Endothelial cell of umbilical vein (primary cell): ENCODE measurements around the gene AXIN2. TPM values are rescaled to one million over a fixed set of nuclear protein-coding genes. Genes with fewer than 3 reads are reported as not detected.
"Not testable (repeated sequence)": the region's sequence is repeated elsewhere in the genome, so short reads cannot be mapped to it uniquely, and the experiment has no call there.

Experiments
- BruUV-seq: library from RNA; stranded (reverse); fragments of 400-500 nt; replicated peaks from 2 replicates; lab custom pipeline; 2021; lab: Mats Ljungman, UMichigan
- CTCF ChIA-PET: fragments of 300-600, 350-600 bp; sonication (Branson Sonifier 250); formaldehyde crosslinking; loops from one replicate; lab custom pipeline; 2021; ENCODE audit warnings: antibody characterized with exemption, inconsistent platforms; lab: Charles Lee
- POLR2A ChIA-PET: fragments of 300-600, 350-600 bp; sonication (Branson Sonifier 250); formaldehyde crosslinking; loops from one replicate; lab custom pipeline; 2021; ENCODE audit warnings: antibody characterized with exemption, inconsistent platforms; lab: Charles Lee
- DNase-seq: peaks from one replicate; pipeline ENCODE4 v3.0.0-alpha.2; 2011; ENCODE audit warnings: low read depth, low spot score
- FAIRE-seq: peaks from 2 replicates; lab custom pipeline; 2011; peaks lifted over from hg19 to GRCh38; lab: Jason Lieb, UNC
- H2AFZ ChIP-seq: 2 replicates; pipeline ENCODE4 v1.6.0; 2012; ENCODE audit warnings: low read depth, low read length, control low read depth, inconsistent platforms
- H3K27ac ChIP-seq: 2 replicates; pipeline ENCODE4 v1.5.1; 2011; ENCODE audit warnings: low read depth, mild to moderate bottlenecking, control low read depth, low read length, moderate library complexity; ENCODE audit not compliant: insufficient read depth
- H3K27me3 ChIP-seq, 2 experiments: 2 replicates each; pipeline versions ENCODE4 v1.6.0 to v1.6.1; 2011; ENCODE audit warnings: low read length in 2 of 2, mixed read lengths in 1 of 2; ENCODE audit not compliant: control insufficient read depth in 2 of 2, insufficient read depth in 2 of 2
- H3K36me3 ChIP-seq, 2 experiments: 2 replicates in 1 of 2; 3 replicates in 1 of 2; pipeline ENCODE4 v1.5.1; 2011; ENCODE audit warnings: low read length in 2 of 2, mild to moderate bottlenecking in 1 of 2, moderate library complexity in 1 of 2; ENCODE audit not compliant: control insufficient read depth in 2 of 2, insufficient read depth in 2 of 2; ENCODE audit errors: extremely low read depth in 1 of 2
- H3K4me1 ChIP-seq: 3 replicates; pipeline ENCODE4 v1.5.1; 2011; ENCODE audit warnings: mild to moderate bottlenecking, low read length; ENCODE audit not compliant: control insufficient read depth, insufficient read depth; ENCODE audit errors: extremely low read depth
- H3K4me2 ChIP-seq: 2 replicates; pipeline ENCODE4 v1.6.1; 2011; ENCODE audit warnings: low read length, control low read depth, mixed read lengths; ENCODE audit not compliant: insufficient read depth
- H3K4me3 ChIP-seq, 3 experiments: fragments of 200-600 bp in 1 of 3; sonication (generic), shearing (Covaris generic) in 1 of 3; replicated peaks in 1 of 3; 2 replicates each; pipeline ENCODE4 v1.5.1; 2011 to 2016; ENCODE audit warnings: control low read depth in 3 of 3, low read length in 3 of 3, mild to moderate bottlenecking in 2 of 3, inconsistent platforms in 1 of 3, low read depth in 1 of 3, moderate library complexity in 1 of 3; ENCODE audit not compliant: insufficient read depth in 1 of 3
- H3K79me2 ChIP-seq: 2 replicates; pipeline ENCODE4 v1.6.0; 2012; ENCODE audit warnings: low read length, inconsistent platforms; ENCODE audit not compliant: control insufficient read depth, insufficient read depth
- H3K9ac ChIP-seq: replicated peaks from 2 replicates; pipeline ENCODE3; 2011; ENCODE audit warnings: low read length, control low read depth; ENCODE audit not compliant: insufficient read depth; ENCODE audit errors: extremely low read depth
- H3K9me1 ChIP-seq: replicated peaks from 3 replicates; pipeline ENCODE4 v1.6.0; 2011; ENCODE audit warnings: mild to moderate bottlenecking, low read length; ENCODE audit not compliant: control insufficient read depth, insufficient read depth; ENCODE audit errors: extremely low read depth
- H3K9me3 ChIP-seq: replicated peaks from 2 replicates; pipeline ENCODE4 v1.5.1; 2012; ENCODE audit warnings: low read length, inconsistent platforms; ENCODE audit not compliant: control insufficient read depth, insufficient read depth
- H4K20me1 ChIP-seq: replicated peaks from 2 replicates; pipeline ENCODE3; 2011; ENCODE audit warnings: mild to moderate bottlenecking, low read length; ENCODE audit not compliant: control insufficient read depth, insufficient read depth; ENCODE audit errors: extremely low read depth
- EZH2 ChIP-seq: IDR thresholded peaks from 2 replicates; pipeline ENCODE4 v1.6.1; 2012; ENCODE audit warnings: borderline replicate concordance, low read depth, mild to moderate bottlenecking, moderate library complexity, low read length, inconsistent platforms; ENCODE audit not compliant: severe bottlenecking
- GATA2 ChIP-seq: IDR thresholded peaks from 2 replicates; pipeline ENCODE4 v1.7.0; 2011; ENCODE audit warnings: low read depth, mild to moderate bottlenecking, moderate library complexity, mixed read lengths, low read length; ENCODE audit not compliant: insufficient read length, insufficient read depth
- JUN ChIP-seq: IDR thresholded peaks from 2 replicates; pipeline ENCODE4 v1.6.1; 2011; ENCODE audit warnings: borderline replicate concordance, low read depth; ENCODE audit not compliant: insufficient read length, insufficient read depth
- MYC ChIP-seq: IDR thresholded peaks from one replicate; pipeline ENCODE4 v1.6.1; 2011; ENCODE audit warnings: mild to moderate bottlenecking, low read depth, low read length
- POLR2A ChIP-seq: IDR thresholded peaks from 2 replicates; pipeline ENCODE4 v1.6.1; 2012; ENCODE audit warnings: low read depth, mild to moderate bottlenecking, control low read depth, low read length
- POLR2AphosphoS5 ChIP-seq: IDR thresholded peaks from 2 replicates; pipeline ENCODE4 v1.6.1; 2012; ENCODE audit warnings: low read depth, mild to moderate bottlenecking, control low read depth, low read length, moderate library complexity; ENCODE audit not compliant: insufficient read depth
- dilution Hi-C: fragments of 300-500 bp; cut with MboI; formaldehyde crosslinking; loops from one replicate; pipeline ENCODE4 v1.15.0; 2019; ENCODE audit warnings: low sequenced_read_pairs; ENCODE audit not compliant: extremely low pct_ligation_motif_present
- intact Hi-C: fragments of 100-400 bp; cut with micrococcal nuclease; formaldehyde crosslinking; loops from one replicate; pipeline ENCODE4 v1.10.0; 2022
- polyA plus RNA-seq, 4 experiments: library from polyadenylated mRNA; depleted of rRNA in 3 of 4; stranded (reverse) in 3 of 4; unstranded in 1 of 4; fragments of >200 nt; gene quantifications; 2 replicates each; pipeline versions ENCODE4 v1.2.1 to v1.2.3, GENCODE V29; 2011 to 2012; ENCODE audit warnings: missing spikeins in 1 of 4
- total RNA-seq: library from RNA; stranded (reverse); gene quantifications from 2 replicates; pipeline ENCODE4 v1.2.3, GENCODE V29; 2021
- TF ChIP-seq, protein P1 (sequence below), 2 donors: IDR thresholded peaks; 1 replicate in 1 of 2; 2 replicates in 1 of 2; pipeline ENCODE4 v1.5.1; 2011; ENCODE audit warnings: low read length in 2 of 2, mild to moderate bottlenecking in 2 of 2, moderate library complexity in 2 of 2, control low read depth in 1 of 2, inconsistent platforms in 1 of 2, low read depth in 1 of 2; ENCODE audit not compliant: insufficient read depth in 1 of 2; ENCODE audit errors: extremely low read depth in 1 of 2

AXIN2 gene
- total and polyA plus RNA-seq, 2 donors (not counting 3 experiments of a cell fraction or from before 2014, with no cell fraction given) = 1.3 to 3.0 TPM

DNA sequence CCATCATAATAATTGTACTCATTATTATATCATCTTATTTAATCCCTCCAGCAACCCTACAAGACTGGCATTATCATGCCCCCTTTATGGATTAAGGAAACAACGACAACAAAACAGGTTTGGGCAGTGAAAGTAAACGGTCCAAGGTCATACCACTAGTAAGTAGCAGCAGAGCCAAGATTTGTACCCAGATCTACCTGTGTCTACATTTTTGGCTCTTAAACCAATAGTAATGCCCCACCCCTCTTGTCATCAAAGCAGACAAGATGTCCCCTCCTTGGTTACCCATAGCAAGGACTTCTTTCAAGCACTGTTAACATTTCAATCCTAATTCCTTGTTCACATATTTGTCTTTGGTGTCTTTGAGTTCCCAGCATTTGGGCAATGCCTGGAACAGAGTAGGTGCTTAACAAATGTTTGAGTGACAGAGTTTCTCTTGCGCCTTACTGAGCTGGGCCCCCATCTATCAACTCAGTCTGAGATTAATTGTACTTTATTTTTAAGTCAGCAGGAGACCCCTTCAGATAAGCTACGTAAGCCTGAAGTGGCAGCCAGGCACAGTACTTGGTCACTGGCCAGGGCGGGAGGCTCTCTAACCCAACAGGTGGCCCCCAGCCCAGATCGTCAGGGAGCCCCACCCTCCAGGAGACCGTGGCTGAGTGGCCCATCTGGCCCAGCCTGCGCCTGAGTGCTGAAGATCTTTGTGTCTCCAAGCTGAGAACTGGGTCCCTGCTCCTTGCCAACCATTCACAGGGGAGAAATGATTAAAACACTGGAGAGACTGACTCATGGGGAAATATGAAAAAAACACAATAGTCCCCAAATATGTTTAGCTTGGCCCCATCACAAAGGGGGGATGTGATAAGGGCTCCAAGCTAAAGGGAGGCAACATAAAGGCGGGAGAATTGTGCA lies 75.8 kb downstream of the AXIN2 start:
- dilution Hi-C loops = no loop called here
- POLR2A ChIA-PET = no interaction called here
- no peak overlapping the region for H3K27ac ChIP-seq
- BruUV-seq = no TSS peak
- no peaks in the 10 kb centered on the region for H3K9me3 ChIP-seq
- H3K79me2 ChIP-seq = no peaks in the 10 kb centered on the region
- peak; percentile 64 for DNase-seq
- no peak overlapping the region for H2AFZ ChIP-seq
- no peaks in the 10 kb centered on the region for H3K36me3 ChIP-seq
- no peak for TF ChIP-seq GATA2
- no peak for TF ChIP-seq JUN
- TF ChIP-seq POLR2A = no peak
- no peak for TF ChIP-seq EZH2
- TF ChIP-seq POLR2AphosphoS5 = no peak
- no peak for TF ChIP-seq MYC
- TF ChIP-seq, protein P1, sequence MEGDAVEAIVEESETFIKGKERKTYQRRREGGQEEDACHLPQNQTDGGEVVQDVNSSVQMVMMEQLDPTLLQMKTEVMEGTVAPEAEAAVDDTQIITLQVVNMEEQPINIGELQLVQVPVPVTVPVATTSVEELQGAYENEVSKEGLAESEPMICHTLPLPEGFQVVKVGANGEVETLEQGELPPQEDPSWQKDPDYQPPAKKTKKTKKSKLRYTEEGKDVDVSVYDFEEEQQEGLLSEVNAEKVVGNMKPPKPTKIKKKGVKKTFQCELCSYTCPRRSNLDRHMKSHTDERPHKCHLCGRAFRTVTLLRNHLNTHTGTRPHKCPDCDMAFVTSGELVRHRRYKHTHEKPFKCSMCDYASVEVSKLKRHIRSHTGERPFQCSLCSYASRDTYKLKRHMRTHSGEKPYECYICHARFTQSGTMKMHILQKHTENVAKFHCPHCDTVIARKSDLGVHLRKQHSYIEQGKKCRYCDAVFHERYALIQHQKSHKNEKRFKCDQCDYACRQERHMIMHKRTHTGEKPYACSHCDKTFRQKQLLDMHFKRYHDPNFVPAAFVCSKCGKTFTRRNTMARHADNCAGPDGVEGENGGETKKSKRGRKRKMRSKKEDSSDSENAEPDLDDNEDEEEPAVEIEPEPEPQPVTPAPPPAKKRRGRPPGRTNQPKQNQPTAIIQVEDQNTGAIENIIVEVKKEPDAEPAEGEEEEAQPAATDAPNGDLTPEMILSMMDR (IDR thresholded peaks at IDR 0.05; ENCODE audit: extremely low read depth in 1 of 2, insufficient read depth in 1 of 2, low read depth in 1 of 2, low read length in 2 of 2) = no peak
- CTCF ChIA-PET = interaction anchor here (2.2 kb wide), 1 partner anchor 191 kb away, joined by 7 read pairs; no protein-coding TSS in a partner anchor
- intact Hi-C loops = no loop called here
- no peak overlapping the region for H3K9ac ChIP-seq
- H3K4me2 ChIP-seq = no peak overlapping the region
- H3K4me3 ChIP-seq = no peak overlapping the region
- no peaks in the 10 kb centered on the region for H3K27me3 ChIP-seq
- H4K20me1 ChIP-seq = no peaks in the 10 kb centered on the region
- no peak for FAIRE-seq
- H3K9me1 ChIP-seq = no peaks in the 10 kb centered on the region
- H3K4me1 ChIP-seq = no peaks in the 10 kb centered on the region

GRCh38 chr17:65484405-65484804 lies 77.0 kb downstream of the AXIN2 start:
- H2AFZ ChIP-seq, POLR2A ChIA-PET, BruUV-seq, H3K4me1 ChIP-seq, H3K9me3 ChIP-seq, H3K36me3 ChIP-seq, H3K9me1 ChIP-seq, FAIRE-seq, H4K20me1 ChIP-seq, H3K4me2 ChIP-seq, H3K4me3 ChIP-seq, H3K27me3 ChIP-seq, DNase-seq, CTCF ChIA-PET, H3K79me2 ChIP-seq, dilution Hi-C loops, intact Hi-C loops, H3K9ac ChIP-seq, H3K27ac ChIP-seq: not testable (repeated sequence)
